NCI-H2107 (cell line): Measurements from ENCODE around the gene BCAT1.
"Not testable (repeated sequence)": the region's sequence is repeated elsewhere in the genome, so short reads cannot be mapped to it uniquely, and the experiment has no call there.

Source experiments
- DNase-seq: peaks from one replicate; lab custom pipeline; 2025; lab: John Stamatoyannopoulos, UW

Gene BCAT1

DNA sequence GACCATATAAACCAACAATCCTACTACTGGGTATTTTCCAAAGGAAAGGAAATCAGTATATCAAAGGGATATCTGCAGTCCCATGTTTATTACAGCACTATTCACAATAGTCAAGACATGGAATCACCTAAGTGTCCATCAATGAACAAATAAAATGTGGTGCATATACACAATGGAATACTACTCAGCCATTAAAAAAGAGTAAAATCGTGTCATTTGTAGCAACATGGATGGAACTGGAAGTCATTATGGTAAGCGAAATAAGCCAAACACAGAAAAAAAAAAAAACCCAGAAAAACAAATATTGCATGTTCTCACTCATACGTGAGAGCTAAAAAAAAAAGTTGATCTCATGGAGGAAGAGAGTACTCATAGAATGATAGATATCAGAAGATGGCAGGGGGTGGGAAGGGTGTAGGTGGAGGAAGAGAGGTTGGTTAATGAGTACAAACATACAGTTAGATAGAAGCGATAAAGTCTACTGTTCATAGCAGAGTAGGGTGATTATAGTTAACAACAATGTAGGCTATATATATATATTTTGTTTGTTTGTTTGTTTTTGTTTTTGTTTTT, 49.3 kb downstream of the BCAT1 start:
- DNase-seq, result no peak

DNA sequence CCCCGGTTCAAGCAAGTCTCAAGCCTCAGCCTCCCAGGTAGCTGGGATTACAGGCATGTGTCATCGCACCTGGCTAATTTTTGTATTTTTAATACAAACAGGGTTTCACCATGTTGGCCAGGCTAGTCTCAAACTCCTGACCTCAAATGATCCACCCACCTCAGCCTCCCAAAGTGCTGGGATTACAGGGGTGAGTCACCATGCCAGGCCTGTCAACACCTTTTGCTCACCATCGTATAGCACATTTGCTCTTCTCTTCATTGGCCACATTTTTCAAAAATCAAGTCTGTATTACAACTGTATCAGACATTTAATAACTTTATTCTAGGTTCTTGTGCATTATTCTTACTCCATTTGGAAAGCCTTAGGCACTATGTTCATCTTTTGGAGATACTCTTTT, 50.3 kb downstream of the BCAT1 start:
- no peak for DNase-seq

GRCh38 chr12:24898185-24898584, 50.7 kb downstream of the BCAT1 start:
- no peak for DNase-seq

- DNase-seq, result no peak
Measured at GRCh38 chr12:24896171-24896570, 52.7 kb downstream of the BCAT1 start.

DNA sequence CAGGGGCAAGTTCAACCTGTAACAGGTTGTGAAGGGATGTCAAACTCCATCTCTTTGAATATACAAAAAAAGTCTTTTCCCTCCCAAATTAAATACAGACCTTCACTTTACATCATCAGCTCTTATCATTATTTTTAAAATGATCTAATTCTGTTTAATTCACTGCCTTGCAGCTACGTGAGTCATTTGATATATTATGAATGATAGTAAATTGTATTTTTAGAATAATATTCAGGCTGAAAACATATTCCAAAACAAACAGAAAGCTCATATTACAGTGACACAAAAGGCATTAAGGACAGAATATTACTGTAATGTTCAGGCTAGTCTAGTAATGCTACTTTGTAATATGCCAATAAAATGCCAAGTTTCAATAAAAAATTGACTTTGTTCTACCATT, 53.3 kb downstream of the BCAT1 start:
- no peak for DNase-seq

GRCh38 chr12:24894879-24895278, 54.0 kb downstream of the BCAT1 start:
- DNase-seq, result no peak

- DNase-seq, result no peak
Measured at GRCh38 chr12:24890048-24890803, 58.7 kb downstream of the BCAT1 start.

DNA sequence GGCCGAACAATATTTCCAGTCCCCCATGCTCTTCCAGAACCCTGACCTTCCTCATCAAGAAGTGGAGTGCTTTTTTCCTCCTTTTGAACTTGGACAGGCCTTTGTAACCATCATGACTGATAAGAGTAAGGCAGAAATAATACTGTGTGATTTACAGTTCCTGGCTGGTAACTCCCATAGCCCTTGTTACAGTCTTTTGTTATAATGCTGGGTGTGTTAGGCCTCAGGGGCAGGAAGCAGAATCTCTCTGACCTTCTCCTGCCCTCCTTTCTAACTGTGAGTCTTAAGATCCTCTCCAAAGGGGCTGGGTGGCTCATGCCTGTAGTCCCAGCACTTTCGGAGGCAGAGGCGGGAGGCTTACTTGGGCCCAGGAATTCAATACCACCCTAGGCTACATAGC, 59.5 kb downstream of the BCAT1 start:
- DNase-seq, result no peak

DNA sequence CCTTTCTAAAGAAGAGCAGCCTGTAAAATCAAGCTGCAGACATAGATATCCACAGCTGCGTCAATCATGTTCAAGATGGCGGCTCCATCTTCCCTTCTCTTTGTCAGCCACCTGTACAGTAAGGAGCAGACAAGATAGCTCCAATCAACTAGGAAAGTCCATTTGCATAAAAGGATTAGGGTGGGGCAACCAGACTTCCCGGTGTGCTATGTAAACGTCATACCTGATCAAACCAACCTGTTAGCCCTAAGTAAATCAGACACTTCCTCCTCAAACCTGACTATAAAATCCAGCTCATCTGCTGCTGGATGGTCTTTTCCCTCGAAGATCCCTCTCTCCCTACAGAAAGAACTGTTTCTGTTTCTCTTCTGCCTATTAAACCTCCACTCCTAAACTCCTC, 60.1 kb downstream of the BCAT1 start:
- DNase-seq, result no peak

GRCh38 chr12:24884911-24885310, 64.0 kb downstream of the BCAT1 start:
- DNase-seq, result no peak

GRCh38 chr12:24881724-24882371, 67.1 kb downstream of the BCAT1 start:
- DNase-seq, result no peak

DNA sequence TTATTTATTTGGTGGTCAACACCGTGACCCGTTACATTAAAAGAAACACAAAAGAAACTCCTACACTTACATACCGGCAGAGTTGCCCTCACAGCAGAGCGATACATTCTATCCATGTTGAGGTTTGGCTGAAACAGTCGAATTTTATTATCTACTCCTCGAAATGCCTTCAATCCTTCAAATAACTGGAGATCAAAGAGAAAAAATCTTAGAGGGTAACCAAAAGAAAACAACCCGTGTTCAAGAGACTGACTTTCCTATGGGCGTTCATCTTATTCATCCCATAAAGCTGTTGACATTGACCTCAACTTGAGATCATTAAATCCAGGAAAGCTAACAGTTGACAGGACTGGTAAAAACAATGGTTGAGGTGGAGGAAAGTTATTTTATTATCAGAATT, 67.7 kb downstream of the BCAT1 start:
- DNase-seq, result no peak

DNA sequence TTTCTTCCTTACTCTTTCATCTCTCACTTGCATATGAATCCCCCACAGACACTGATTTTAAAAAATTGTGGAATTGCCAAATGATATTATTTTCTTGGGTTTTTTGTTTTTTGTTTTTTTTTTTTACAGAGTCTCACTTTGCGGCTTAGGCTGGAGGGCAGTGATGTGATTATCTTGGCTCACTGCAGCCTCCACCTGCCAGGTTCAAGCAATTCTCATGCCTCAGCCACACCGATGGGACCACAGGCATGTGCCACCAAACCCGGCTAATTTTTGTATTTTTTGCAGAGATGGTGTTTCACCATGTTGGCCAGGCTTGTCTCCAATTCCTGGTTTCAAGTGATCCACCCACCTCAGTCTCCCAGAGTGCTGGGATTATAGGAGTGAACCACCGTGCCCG, 68.2 kb downstream of the BCAT1 start:
- no peak for DNase-seq

- no peak for DNase-seq
Measured at GRCh38 chr12:24879644-24880043, 69.3 kb downstream of the BCAT1 start.

DNA sequence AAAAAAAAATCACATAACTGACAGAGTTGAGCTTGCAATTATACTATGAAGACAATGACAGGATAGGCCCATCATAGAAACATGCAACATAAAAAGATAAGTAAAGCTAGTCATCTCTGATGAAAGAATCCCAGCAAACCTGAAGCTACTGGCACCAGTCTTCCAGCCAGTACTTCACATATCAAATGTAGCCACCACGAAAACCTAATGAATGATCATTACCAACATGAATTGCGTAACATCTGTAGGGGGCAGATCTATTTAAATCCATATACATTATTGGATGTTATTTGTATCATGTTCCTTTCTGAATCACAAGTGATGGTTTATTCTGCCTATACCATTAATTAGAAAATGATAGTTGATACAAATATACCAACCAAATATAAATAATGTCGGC, 73.9 kb downstream of the BCAT1 start:
- DNase-seq, result no peak

GRCh38 chr12:24872211-24872610, 76.7 kb downstream of the BCAT1 start:
- no peak for DNase-seq

GRCh38 chr12:24866139-24866538, 82.8 kb downstream of the BCAT1 start:
- not testable (repeated sequence) for DNase-seq

GRCh38 chr12:24864796-24865125, 84.1 kb downstream of the BCAT1 start:
- DNase-seq, result no peak

GRCh38 chr12:24861766-24862540, 86.9 kb downstream of the BCAT1 start:
- DNase-seq, result no peak

- DNase-seq, result no peak
Measured at GRCh38 chr12:24860546-24860945, 88.4 kb downstream of the BCAT1 start.

- no peak for DNase-seq
Measured at GRCh38 chr12:24856541-24856940, 92.4 kb downstream of the BCAT1 start.

DNA sequence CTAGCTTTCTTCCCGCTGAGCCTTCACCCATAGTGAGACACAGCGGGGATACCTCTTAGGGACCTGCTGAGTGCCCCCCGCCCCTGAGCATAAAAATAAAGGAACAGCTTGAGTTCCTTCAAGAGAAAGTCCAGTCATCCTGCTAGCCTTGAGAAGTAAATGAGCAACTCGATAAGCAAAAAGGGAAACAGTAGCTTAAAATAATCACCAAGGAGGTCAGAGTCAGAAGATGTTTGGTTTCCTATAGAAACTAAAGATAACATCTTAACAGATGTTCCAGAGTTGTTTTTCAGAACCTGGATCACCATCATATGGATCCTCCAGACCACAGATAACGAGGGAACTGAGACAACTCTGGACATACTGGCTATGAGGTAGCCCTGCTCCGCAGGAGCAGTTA, 94.0 kb downstream of the BCAT1 start:
- no peak for DNase-seq

- no peak for DNase-seq
Measured at GRCh38 chr12:24854017-24854416, 94.9 kb downstream of the BCAT1 start.
